ENCODE measurements around the gene MNX1.

Gene MNX1

GRCh38 chr7:156966387-156966786, 44.1 kb downstream of the MNX1 start:
- DNase-seq = no peak

DNA sequence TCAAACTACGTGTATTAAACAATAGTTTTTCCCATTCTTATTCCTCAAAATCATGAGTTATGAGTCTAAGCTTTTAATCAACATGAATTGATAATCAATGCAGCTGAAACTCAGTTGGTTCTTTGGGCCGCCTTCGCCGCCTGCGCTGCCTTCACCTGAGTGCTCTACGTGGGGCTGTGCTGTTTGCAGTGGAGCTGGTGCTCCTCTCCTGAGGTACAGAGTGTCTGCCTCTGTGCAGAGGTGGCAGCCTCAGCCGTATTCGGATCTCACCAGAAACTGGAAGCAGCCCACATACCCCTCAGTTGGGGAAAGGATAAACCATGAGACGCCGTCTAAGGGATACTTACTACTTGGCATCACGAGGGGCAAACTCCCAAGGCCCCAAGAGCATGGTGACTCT, 45.5 kb downstream of the MNX1 start:
- no peak for DNase-seq

DNA sequence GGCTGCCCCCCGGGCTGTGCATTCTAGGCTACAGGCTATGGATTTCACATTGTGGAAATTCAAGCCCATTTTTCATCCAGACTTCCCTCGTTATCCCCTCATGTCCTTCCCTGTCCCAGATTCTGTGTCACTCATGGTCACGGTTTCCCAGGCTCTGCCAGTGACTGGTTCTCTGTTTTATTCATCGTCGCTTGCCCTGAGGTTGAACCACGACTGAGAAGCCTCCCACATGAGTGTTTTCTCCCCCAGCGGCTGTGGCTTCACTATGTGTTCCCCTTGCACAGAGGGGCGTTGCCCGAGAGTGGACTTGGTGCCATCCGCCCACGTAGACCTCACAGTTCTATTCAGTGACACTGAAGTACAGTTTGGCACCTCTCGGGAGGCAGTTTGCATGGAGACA, 47.0 kb downstream of the MNX1 start:
- DNase-seq = no peak

GRCh38 chr7:156962897-156963296, 47.6 kb downstream of the MNX1 start:
- no peak for DNase-seq

DNA sequence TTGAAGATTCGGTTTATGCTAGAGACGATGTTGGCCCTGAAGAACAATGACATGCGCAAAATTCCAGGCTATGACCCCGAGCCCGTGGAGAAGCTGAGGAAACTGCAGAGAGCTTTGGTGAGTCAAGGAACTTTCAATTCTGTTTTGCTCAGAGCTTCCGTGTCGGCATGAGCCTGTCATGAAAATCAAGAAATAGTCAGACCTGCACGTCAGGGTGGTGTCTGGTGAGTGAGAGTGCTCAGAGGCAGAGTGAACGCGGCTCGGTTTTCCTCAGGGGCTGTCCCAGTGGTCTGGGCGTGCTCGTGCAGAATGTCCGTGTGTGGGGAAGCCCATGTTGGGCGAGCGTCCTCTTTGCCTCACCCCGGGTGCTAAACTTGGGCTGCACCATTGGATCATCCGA, 48.3 kb downstream of the MNX1 start:
- DNase-seq = no peak

DNA sequence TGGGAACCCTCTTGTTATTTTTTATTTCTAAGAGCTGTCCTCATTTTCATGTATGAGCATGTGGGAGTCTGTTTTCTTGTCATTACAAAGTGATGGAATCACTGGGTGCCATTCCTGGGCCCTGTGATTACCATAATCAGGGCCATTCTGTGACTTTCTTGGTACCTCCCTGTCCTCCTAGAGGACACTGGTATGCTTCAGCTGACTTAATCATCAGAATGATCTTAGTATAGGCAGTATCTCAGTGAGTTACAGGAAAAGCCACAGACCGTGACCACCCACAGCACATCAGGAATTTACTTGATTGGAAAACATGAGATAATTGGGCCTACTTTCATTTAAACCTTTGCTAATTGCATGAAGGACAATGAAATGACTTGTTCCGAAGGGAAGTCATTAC, 53.7 kb downstream of the MNX1 start:
- no peak for DNase-seq

GRCh38 chr7:156954941-156955340, 55.5 kb downstream of the MNX1 start:
- no peak for DNase-seq

Data from NCI-H69 (cell line).